ENCODE results near the gene HS6ST3. TPM values are rescaled to one million over a fixed set of nuclear protein-coding genes. Genes with fewer than 3 reads are reported as not detected.
"Not testable (repeated sequence)": the region's sequence is repeated elsewhere in the genome, so short reads cannot be mapped to it uniquely, and the experiment has no call there.

HS6ST3 gene
- total RNA-seq, 1 donor from 2014 or later: 4.7 TPM

- DNase-seq (ENCODE audit: extremely low spot score, unreplicated experiment): no peak
- no peaks in the 10 kb centered on the region for H3K36me3 Mint-ChIP-seq
- no peak overlapping the region for H3K27ac Mint-ChIP-seq
- TF ChIP-seq CTCF (conservative IDR thresholded peaks at IDR 0.05): no peak
- no peak overlapping the region for H3K4me3 Mint-ChIP-seq
- peaks cover 7% of the 10 kb centered on the region for H3K4me1 Mint-ChIP-seq (ENCODE audit: unreplicated experiment)
- H3K27me3 Mint-ChIP-seq: no peaks in the 10 kb centered on the region
- H3K9me3 Mint-ChIP-seq: no peaks in the 10 kb centered on the region
These were observed 402.9 kb downstream of the HS6ST3 start for GRCh38 chr13:96492766-96493165.

GRCh38 chr13:96499656-96500055, 409.7 kb downstream of the HS6ST3 start:
- TF ChIP-seq CTCF (conservative IDR thresholded peaks at IDR 0.05): no peak
- no peaks in the 10 kb centered on the region for H3K9me3 Mint-ChIP-seq
- no peak overlapping the region for H3K27ac Mint-ChIP-seq
- H3K4me3 Mint-ChIP-seq: no peak overlapping the region
- no peak for DNase-seq (ENCODE audit: extremely low spot score, unreplicated experiment)
- no peaks in the 10 kb centered on the region for H3K36me3 Mint-ChIP-seq
- H3K4me1 Mint-ChIP-seq (ENCODE audit: unreplicated experiment): no peaks in the 10 kb centered on the region
- no peaks in the 10 kb centered on the region for H3K27me3 Mint-ChIP-seq

- TF ChIP-seq CTCF (conservative IDR thresholded peaks at IDR 0.05): no peak
- no peaks in the 10 kb centered on the region for H3K9me3 Mint-ChIP-seq
- H3K4me1 Mint-ChIP-seq (ENCODE audit: unreplicated experiment): no peaks in the 10 kb centered on the region
- no peak overlapping the region for H3K4me3 Mint-ChIP-seq
- no peak for DNase-seq (ENCODE audit: extremely low spot score, unreplicated experiment)
- no peaks in the 10 kb centered on the region for H3K36me3 Mint-ChIP-seq
- no peak overlapping the region for H3K27ac Mint-ChIP-seq
- H3K27me3 Mint-ChIP-seq: no peaks in the 10 kb centered on the region
These were observed 411.0 kb downstream of the HS6ST3 start for GRCh38 chr13:96500953-96501352.

- H3K36me3 Mint-ChIP-seq: no peaks in the 10 kb centered on the region
- TF ChIP-seq CTCF (conservative IDR thresholded peaks at IDR 0.05): no peak
- H3K9me3 Mint-ChIP-seq: no peaks in the 10 kb centered on the region
- no peaks in the 10 kb centered on the region for H3K27me3 Mint-ChIP-seq
- DNase-seq (ENCODE audit: extremely low spot score, unreplicated experiment): no peak
- no peak overlapping the region for H3K4me3 Mint-ChIP-seq
- H3K4me1 Mint-ChIP-seq (ENCODE audit: unreplicated experiment): no peaks in the 10 kb centered on the region
- no peak overlapping the region for H3K27ac Mint-ChIP-seq
These were observed 413.6 kb downstream of the HS6ST3 start for GRCh38 chr13:96503481-96503880.

- H3K9me3 Mint-ChIP-seq: no peaks in the 10 kb centered on the region
- H3K4me1 Mint-ChIP-seq (ENCODE audit: unreplicated experiment): no peaks in the 10 kb centered on the region
- DNase-seq (ENCODE audit: extremely low spot score, unreplicated experiment): no peak
- H3K27ac Mint-ChIP-seq: no peak overlapping the region
- H3K36me3 Mint-ChIP-seq: no peaks in the 10 kb centered on the region
- no peak overlapping the region for H3K4me3 Mint-ChIP-seq
- H3K27me3 Mint-ChIP-seq: no peaks in the 10 kb centered on the region
- TF ChIP-seq CTCF (conservative IDR thresholded peaks at IDR 0.05): no peak
These were observed 421.7 kb downstream of the HS6ST3 start for GRCh38 chr13:96511587-96511986.

GRCh38 chr13:96519380-96519779, 429.5 kb downstream of the HS6ST3 start:
- H3K36me3 Mint-ChIP-seq: no peaks in the 10 kb centered on the region
- H3K4me3 Mint-ChIP-seq: no peak overlapping the region
- no peak for TF ChIP-seq CTCF (conservative IDR thresholded peaks at IDR 0.05)
- no peak overlapping the region for H3K27ac Mint-ChIP-seq
- DNase-seq (ENCODE audit: extremely low spot score, unreplicated experiment): no peak
- peaks cover 7% of the 10 kb centered on the region for H3K9me3 Mint-ChIP-seq
- H3K4me1 Mint-ChIP-seq (ENCODE audit: unreplicated experiment): no peaks in the 10 kb centered on the region
- H3K27me3 Mint-ChIP-seq: no peaks in the 10 kb centered on the region

- H3K9me3 Mint-ChIP-seq; H3K27me3 Mint-ChIP-seq; DNase-seq (ENCODE audit: extremely low spot score, unreplicated experiment); H3K4me3 Mint-ChIP-seq; H3K4me1 Mint-ChIP-seq (ENCODE audit: unreplicated experiment); H3K27ac Mint-ChIP-seq; H3K36me3 Mint-ChIP-seq: not testable (repeated sequence)
These were observed 434.6 kb downstream of the HS6ST3 start for GRCh38 chr13:96524398-96525020.
